GM21367 (cell line): Measurements from ENCODE around the gene CRP.
"Not testable (repeated sequence)": the region's sequence is repeated elsewhere in the genome, so short reads cannot be mapped to it uniquely, and the experiment has no call there.

Experiments used
- ATAC-seq: cut with Tn5 transposase; IDR thresholded peaks from one replicate; pipeline ENCODE4 v1.9.1; 2021; ENCODE audit not compliant: unreplicated experiment

Gene CRP

DNA sequence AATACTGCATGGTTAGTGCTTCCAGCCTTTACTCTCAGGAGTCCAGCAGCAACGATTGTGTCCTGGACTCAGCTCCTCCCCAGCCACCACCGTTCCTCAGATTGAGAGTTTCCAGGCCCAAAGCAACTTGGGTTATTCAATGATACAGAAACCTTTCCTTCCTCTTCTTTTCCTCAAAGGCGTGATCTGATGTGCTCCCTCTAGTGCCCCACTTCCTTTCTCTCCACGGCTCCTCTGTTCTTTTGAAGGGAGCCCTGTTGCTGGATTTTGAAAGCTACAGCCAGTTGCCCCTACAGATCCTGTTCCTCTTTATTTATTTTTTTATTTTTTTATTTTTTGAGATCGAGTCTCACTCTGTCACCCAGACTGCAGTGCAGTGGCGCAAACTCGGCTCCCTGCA is 14.1 kb downstream of the CRP start:
- no peak for ATAC-seq

- ATAC-seq, result no peak
Observed at GRCh38 chr1:159699653-159700052, 14.7 kb downstream of the CRP start.

GRCh38 chr1:159699246-159699645 is 15.1 kb downstream of the CRP start:
- no peak for ATAC-seq

- ATAC-seq, result no peak
Observed at GRCh38 chr1:159687511-159687910, 26.9 kb downstream of the CRP start.

DNA sequence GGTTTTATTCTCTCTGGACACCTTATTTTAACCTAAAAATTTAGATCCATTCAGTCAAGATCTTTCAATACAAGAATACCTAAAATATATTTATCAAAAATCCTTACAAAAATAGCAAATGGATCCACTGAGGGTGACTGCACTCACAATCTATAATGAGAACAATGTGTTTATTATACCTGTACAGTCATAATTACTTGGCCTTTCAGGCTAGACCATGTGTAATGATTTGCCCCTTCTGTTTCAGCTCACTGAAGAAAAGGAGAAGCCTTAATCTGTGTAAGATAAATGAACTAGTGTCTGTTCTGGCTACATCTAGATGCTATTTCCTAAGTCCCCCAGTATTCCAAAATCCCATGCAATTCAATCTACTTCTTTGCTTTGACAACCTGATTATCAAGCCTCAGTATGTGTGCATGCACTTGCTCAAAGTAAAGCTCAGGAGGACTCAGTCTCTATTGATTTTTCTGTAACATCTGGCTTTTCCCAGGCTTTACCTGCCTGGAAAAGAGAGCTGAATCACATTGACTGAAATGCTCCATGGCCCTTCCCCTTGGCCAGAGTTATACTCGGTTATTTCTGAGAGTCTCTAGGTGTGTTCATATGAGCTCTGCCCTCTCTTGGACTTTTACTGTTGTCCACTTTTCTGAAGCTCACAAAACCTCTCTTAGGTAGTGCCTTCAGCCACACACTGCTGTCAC is 27.6 kb downstream of the CRP start:
- no peak for ATAC-seq

DNA sequence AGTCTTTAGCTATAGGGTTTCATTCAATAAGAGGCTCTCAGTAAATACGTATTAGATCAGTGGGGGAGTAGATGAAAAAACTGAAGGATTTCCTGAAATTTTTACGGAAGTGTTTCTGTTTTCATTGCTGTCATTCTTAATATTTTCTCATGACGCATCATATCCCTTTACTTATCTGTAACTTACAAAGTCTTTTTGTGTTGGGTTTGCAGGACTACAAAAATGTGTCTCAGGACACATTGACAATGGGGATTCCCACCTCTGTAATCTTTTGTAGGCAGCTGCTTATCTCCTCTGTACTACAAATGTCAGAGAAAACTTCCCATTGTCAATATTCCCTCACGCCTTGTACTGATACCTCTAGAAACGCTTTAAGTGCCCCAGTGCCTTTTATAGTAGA is 35.5 kb downstream of the CRP start:
- ATAC-seq, result no peak

GRCh38 chr1:159675046-159675445 is 39.3 kb downstream of the CRP start:
- no peak for ATAC-seq

DNA sequence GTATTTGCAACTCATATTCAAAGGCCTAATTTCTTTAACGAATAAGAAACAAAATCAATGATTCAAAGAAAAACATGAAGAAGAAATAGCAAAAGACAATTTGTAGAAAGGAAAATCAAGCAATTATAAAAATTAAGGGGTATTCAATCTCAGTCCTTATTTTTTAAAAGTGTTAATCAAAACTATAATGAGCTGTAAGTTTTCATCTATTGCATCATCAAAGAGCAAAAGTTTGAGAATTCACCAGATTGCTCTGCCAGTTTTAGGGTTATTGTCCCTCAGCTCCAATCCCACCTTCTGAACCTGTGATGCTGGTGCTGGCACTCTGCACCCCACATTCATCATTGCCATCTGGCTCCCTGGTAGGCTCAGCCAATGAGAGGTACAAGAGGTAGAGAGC is 42.0 kb downstream of the CRP start:
- ATAC-seq, result not testable (repeated sequence)

GRCh38 chr1:159669338-159669737 is 45.1 kb downstream of the CRP start:
- ATAC-seq, result no peak

DNA sequence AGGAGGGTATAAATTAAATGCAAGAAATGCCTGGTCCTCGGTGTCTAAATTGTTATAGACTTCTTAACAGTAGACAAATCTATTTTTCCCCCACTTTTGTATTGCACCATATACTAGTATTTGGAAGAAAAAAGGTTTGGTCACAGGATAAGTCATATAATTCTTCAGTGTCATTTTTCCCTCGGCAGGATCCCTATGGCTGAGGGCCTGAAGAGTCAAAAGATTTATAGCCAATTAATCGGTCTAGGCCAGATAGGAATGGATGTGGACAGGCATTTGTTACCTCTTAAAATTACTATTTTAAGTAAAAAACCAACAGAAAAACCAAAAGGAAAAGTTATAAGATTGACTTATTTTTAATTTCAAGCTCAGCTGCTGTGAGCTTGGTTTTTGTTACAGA is 45.6 kb downstream of the CRP start:
- ATAC-seq, result no peak

- ATAC-seq, result no peak
Observed at GRCh38 chr1:159664247-159664646, 50.1 kb downstream of the CRP start.

DNA sequence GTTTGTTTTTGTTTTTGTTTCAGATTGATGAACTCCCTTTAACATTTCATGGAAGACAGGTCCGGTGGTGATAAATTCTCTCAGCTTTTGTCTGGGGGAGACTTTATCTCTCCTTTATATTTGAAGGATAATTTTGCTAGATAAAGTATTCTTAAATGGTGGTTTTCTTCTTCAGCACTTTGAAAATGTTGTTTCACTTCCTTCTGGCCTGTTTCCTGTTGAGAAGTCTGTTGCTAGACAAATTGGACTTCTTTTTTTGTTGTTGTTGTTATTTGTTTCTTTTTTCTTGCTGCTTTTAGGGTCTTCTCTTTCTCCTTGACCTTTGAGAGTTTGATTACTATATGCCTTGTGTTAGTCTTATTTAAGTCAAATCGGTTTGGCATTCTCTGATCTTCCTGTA is 50.8 kb downstream of the CRP start:
- no peak for ATAC-seq
